Measurements from ENCODE around the gene IGF1.
"Not testable (repeated sequence)": the region's sequence is repeated elsewhere in the genome, so short reads cannot be mapped to it uniquely, and the experiment has no call there.

Gene IGF1

DNA sequence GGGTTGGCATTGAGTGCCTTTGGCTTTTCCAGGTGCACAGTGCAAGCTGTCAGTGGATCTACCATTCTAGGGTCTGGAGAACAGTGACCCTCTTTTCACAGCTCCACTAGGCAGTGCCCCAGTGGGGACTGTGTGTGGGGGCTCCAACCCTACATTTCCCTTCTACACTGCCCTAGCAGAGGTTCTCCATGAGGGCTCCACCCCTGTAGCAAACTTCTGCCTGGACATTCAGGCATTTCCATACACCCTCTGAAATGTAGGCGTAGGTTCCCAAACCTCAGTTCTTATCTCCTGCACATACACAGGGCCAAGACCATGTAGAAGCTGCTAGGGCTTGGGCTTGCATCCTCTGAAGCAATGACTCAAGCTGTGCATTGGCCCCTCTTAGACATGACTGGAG is 126.1 kb downstream of the IGF1 start:
- POLR2A ChIA-PET; H3K27ac ChIP-seq (ENCODE audit: extremely low read depth, low read depth, low read length); CTCF ChIA-PET; H3K36me3 ChIP-seq (ENCODE audit: control insufficient read depth in 2 of 2, insufficient read depth in 1 of 2, low read length in 2 of 2); H3K4me1 ChIP-seq (ENCODE audit: control insufficient read depth, insufficient read depth, low read length); H3K4me3 ChIP-seq (ENCODE audit: low read depth, low read length); H3K9me3 ChIP-seq (ENCODE audit: control insufficient read depth, insufficient read depth, low read depth, low read length): not testable (repeated sequence)
- TF ChIP-seq SETDB1 (IDR thresholded peaks at IDR 0.05; ENCODE audit: insufficient read length, low read length): peak; percentile 44

DNA sequence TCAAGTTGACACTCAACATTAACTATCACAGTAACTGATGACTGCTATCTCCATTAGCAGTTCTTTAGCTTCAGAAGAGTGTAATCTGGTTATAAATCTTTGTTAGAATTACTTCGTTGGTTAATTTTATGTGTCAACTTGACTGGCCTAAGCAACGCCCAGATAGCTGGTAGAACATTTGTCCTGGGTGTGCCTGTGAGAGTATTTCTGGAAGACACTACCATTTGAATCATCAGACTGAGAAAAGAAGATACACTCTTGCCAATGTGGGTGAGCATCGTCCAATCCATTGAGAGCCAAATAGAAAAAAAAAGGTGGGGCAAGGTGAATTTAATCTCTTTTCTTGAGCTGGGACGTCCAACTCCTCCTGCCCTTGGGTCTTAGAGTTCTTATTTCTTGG is 129.0 kb downstream of the IGF1 start:
- Histone ChIP-seq H3K4me3 (ENCODE audit: low read depth, low read length) (no peak overlapping the region), H3K9me3 (ENCODE audit: control insufficient read depth, insufficient read depth, low read depth, low read length) (no peaks in the 10 kb centered on the region), H3K4me1 (ENCODE audit: control insufficient read depth, insufficient read depth, low read length) (no peaks in the 10 kb centered on the region), H3K27ac (ENCODE audit: extremely low read depth, low read depth, low read length) (no peak overlapping the region), H3K36me3 (ENCODE audit: control insufficient read depth in 2 of 2, insufficient read depth in 1 of 2, low read length in 2 of 2) (no peaks in the 10 kb centered on the region)
- CTCF ChIA-PET: interaction anchor here (0.6 kb wide), 1 partner anchor 418 kb away, joined by 3 read pairs; no protein-coding TSS in a partner anchor
- POLR2A ChIA-PET: no interaction called here
- no peak for TF ChIP-seq ZSCAN23 (tag by site-specific recombination; IDR thresholded peaks at IDR 0.05)
- TF ChIP-seq, protein P1, sequence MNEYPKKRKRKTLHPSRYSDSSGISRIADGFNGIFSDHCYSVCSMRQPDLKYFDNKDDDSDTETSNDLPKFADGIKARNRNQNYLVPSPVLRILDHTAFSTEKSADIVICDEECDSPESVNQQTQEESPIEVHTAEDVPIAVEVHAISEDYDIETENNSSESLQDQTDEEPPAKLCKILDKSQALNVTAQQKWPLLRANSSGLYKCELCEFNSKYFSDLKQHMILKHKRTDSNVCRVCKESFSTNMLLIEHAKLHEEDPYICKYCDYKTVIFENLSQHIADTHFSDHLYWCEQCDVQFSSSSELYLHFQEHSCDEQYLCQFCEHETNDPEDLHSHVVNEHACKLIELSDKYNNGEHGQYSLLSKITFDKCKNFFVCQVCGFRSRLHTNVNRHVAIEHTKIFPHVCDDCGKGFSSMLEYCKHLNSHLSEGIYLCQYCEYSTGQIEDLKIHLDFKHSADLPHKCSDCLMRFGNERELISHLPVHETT (tag by site-specific recombination; IDR thresholded peaks at IDR 0.05): no peak
- no peak for TF ChIP-seq ZNF555 (tag by site-specific recombination; conservative IDR thresholded peaks at IDR 0.05)
- no peak for TF ChIP-seq ZNF785 (tag by site-specific recombination; IDR thresholded peaks at IDR 0.05)

DNA sequence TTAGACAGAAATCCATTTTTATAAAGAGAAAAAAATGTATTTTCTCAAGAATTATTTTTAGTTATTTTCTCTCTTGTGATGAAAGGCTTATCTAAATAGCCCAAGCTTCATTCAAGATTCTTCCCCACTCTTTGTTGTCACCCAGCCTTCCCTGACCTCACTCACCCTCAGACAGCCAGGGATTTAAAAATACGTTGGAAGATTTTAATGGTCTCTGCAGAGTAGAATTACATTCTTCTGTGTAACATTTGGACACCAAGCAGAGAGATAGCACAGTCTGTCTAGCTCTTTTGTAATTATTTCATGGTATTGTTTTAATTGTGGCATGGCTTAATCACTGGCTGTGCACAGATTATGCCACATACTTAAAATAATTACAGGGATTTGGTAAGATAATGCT is 130.3 kb downstream of the IGF1 start:
- Histone ChIP-seq H3K27ac (ENCODE audit: extremely low read depth, low read depth, low read length) (no peak overlapping the region), H3K4me3 (ENCODE audit: low read depth, low read length) (no peak overlapping the region), H3K36me3 (ENCODE audit: control insufficient read depth in 2 of 2, insufficient read depth in 1 of 2, low read length in 2 of 2) (no peaks in the 10 kb centered on the region), H3K9me3 (ENCODE audit: control insufficient read depth, insufficient read depth, low read depth, low read length) (no peaks in the 10 kb centered on the region), H3K4me1 (ENCODE audit: control insufficient read depth, insufficient read depth, low read length) (no peaks in the 10 kb centered on the region)
- CTCF ChIA-PET: no interaction called here
- POLR2A ChIA-PET: no interaction called here
- TF ChIP-seq RBAK (tag by site-specific recombination; IDR thresholded peaks at IDR 0.05): no peak
- no peak for TF ChIP-seq ZNF677 (tag by site-specific recombination; IDR thresholded peaks at IDR 0.05)
- TF ChIP-seq, protein P2, sequence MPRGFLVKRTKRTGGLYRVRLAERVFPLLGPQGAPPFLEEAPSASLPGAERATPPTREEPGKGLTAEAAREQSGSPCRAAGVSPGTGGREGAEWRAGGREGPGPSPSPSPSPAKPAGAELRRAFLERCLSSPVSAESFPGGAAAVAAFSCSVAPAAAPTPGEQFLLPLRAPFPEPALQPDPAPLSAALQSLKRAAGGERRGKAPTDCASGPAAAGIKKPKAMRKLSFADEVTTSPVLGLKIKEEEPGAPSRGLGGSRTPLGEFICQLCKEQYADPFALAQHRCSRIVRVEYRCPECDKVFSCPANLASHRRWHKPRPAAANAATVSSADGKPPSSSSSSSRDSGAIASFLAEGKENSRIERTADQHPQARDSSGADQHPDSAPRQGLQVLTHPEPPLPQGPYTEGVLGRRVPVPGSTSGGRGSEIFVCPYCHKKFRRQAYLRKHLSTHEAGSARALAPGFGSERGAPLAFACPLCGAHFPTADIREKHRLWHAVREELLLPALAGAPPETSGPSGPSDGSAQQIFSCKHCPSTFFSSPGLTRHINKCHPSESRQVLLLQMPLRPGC (tag by site-specific recombination; IDR thresholded peaks at IDR 0.05): no peak
- TF ChIP-seq, protein P3, sequence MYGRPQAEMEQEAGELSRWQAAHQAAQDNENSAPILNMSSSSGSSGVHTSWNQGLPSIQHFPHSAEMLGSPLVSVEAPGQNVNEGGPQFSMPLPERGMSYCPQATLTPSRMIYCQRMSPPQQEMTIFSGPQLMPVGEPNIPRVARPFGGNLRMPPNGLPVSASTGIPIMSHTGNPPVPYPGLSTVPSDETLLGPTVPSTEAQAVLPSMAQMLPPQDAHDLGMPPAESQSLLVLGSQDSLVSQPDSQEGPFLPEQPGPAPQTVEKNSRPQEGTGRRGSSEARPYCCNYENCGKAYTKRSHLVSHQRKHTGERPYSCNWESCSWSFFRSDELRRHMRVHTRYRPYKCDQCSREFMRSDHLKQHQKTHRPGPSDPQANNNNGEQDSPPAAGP (tag by site-specific recombination; IDR thresholded peaks at IDR 0.05): no peak
- no peak for TF ChIP-seq ZNF184 (tag by site-specific recombination; IDR thresholded peaks at IDR 0.05)
- no peak for TF ChIP-seq ZBTB17 (tag by site-specific recombination; IDR thresholded peaks at IDR 0.05)

DNA sequence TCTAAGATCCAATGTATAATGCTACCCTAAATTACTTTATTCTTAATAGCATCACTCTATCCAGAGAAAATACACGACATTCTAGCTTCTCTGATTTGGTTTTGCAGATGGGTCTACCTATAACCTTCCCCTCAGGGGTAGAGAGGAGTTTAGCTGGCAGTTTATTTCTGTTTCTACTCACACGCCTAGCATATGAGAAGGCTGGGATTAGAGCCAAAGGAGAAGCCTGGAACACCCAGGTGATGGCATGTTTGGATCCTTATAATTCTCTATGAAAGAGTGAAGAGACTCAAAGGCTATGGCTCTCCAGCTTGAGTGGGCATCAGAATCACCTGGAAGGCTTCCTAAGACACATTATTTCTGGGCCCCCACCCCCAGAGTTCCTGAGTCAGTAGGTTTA is 131.3 kb downstream of the IGF1 start:
- no peak for TF ChIP-seq ZNF2 (tag by site-specific recombination; IDR thresholded peaks at IDR 0.05)
- no peak for TF ChIP-seq ZNF514 (tag by site-specific recombination; IDR thresholded peaks at IDR 0.05)
- TF ChIP-seq ZNF624 (tag by site-specific recombination; IDR thresholded peaks at IDR 0.05): no peak
- no peak for TF ChIP-seq ZNF623 (tag by site-specific recombination; IDR thresholded peaks at IDR 0.05)
- TF ChIP-seq ZNF558 (tag by site-specific recombination; IDR thresholded peaks at IDR 0.05): no peak
- TF ChIP-seq ZNF394 (tag by site-specific recombination; IDR thresholded peaks at IDR 0.05; ENCODE audit: borderline replicate concordance): no peak
- no peak for TF ChIP-seq SP3 (tag by site-specific recombination; IDR thresholded peaks at IDR 0.05)
- no peaks in the 10 kb centered on the region for H3K4me1 ChIP-seq (ENCODE audit: control insufficient read depth, insufficient read depth, low read length)
- POLR2A ChIA-PET: no interaction called here
- CTCF ChIA-PET: no interaction called here
- no peaks in the 10 kb centered on the region for H3K9me3 ChIP-seq (ENCODE audit: control insufficient read depth, insufficient read depth, low read depth, low read length)
- H3K27ac ChIP-seq (ENCODE audit: extremely low read depth, low read depth, low read length): no peak overlapping the region
- no peaks in the 10 kb centered on the region for H3K36me3 ChIP-seq (ENCODE audit: control insufficient read depth in 2 of 2, insufficient read depth in 1 of 2, low read length in 2 of 2)
- no peak overlapping the region for H3K4me3 ChIP-seq (ENCODE audit: low read depth, low read length)

Data from HEK293 (cell line).